Cardiac muscle cell (in vitro differentiated cells and primary cell): Measurements from ENCODE around the gene MYG1. TPM values are rescaled to one million over a fixed set of nuclear protein-coding genes. Genes with fewer than 3 reads are reported as not detected.

Source experiments
- DNase-seq, 2 donors: peaks; one replicate each; pipeline versions ENCODE4 v3.0.0 to v3.0.0-alpha.2; 2010 to 2017; ENCODE audit warnings: low read depth in 1 of 2, low spot score in 1 of 2
- H3K27ac ChIP-seq: fragments of 200-600 bp; sonication (generic); 2 replicates; pipeline ENCODE4 v1.5.1; 2016
- H3K27me3 ChIP-seq: fragments of 200-600 bp; sonication (generic); 2 replicates; pipeline ENCODE4 v1.6.0; 2016; ENCODE audit warnings: control low read depth
- H3K36me3 ChIP-seq: fragments of 200-600 bp; sonication (generic); 2 replicates; pipeline ENCODE4 v1.5.1; 2016; ENCODE audit warnings: control low read depth
- H3K4me1 ChIP-seq: fragments of 200-600 bp; sonication (generic); 2 replicates; pipeline ENCODE4 v1.8.1; 2017; ENCODE audit warnings: low read depth, mild to moderate bottlenecking, mixed run types
- H3K4me3 ChIP-seq: fragments of 200-600 bp; sonication (generic); 2 replicates; pipeline ENCODE4 v1.5.1; 2016; ENCODE audit warnings: mild to moderate bottlenecking
- H3K9me3 ChIP-seq: fragments of 200-600 bp; sonication (generic); 2 replicates; pipeline ENCODE4 v1.5.1; 2017; ENCODE audit warnings: low read depth, mild to moderate bottlenecking, control low read depth
- polyA plus RNA-seq: library from polyadenylated mRNA; unstranded; fragments of >200 nt; fragmentation: Nextera tagmentation; extraction: Ambion mirVana; gene quantifications from 2 replicates; pipeline ENCODE4 v1.2.1, GENCODE V29; 2016
- total RNA-seq: library from RNA; depleted of rRNA; stranded (reverse); fragments of >200 nt; gene quantifications from 2 replicates; pipeline ENCODE4 v1.2.3, GENCODE V29; 2016
- TF ChIP-seq, protein P1 (sequence below): IDR thresholded peaks from 2 replicates; pipeline ENCODE4 v1.5.1; 2012; ENCODE audit warnings: low read depth, mild to moderate bottlenecking, low read length

Gene MYG1, protein sequence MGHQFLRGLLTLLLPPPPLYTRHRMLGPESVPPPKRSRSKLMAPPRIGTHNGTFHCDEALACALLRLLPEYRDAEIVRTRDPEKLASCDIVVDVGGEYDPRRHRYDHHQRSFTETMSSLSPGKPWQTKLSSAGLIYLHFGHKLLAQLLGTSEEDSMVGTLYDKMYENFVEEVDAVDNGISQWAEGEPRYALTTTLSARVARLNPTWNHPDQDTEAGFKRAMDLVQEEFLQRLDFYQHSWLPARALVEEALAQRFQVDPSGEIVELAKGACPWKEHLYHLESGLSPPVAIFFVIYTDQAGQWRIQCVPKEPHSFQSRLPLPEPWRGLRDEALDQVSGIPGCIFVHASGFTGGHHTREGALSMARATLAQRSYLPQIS
- total RNA-seq, result 69.5 and 71.0 TPM in 2 replicates
- polyA plus RNA-seq, result 73.3 and 75.4 TPM in 2 replicates

DNA sequence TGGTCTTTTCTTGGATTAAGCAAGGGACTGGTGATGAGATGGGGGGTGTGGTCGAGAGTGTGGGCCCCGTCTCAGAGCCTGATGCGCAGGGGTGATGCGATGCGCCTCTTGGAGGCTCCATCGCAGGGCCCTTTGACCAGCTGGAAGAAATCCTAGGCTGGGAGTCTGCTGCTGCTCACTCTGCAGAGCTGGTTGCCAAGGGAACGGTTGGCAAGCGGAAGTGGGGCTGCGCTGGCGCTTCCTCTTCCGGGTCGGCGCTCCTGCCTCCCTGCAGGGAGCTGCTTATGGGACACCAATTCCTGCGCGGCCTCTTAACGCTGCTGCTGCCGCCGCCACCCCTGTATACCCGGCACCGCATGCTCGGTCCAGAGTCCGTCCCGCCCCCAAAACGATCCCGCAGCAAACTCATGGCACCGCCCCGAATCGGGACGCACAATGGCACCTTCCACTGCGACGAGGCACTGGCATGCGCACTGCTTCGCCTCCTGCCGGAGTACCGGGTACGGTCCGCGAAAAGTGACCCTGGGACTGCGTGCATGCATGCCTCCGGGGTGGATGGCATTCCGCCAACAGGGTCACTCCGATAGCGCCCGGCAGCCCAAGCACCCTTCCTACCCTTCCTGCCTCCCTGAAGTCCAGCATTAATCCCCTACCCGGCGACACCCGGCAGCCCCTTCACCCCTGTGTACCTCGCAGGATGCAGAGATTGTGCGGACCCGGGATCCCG, at the start of gene MYG1:
MYG1 (plus strand) TSS at position 242 of the 727 bp plus-strand sequence; CDS start at position 285, 43 bp downstream.
- Histone ChIP-seq H3K4me3 (peak within 1 kb of the TSS; percentile 94), H3K27me3 (no peaks in the 10 kb centered on the region), H3K36me3 (peaks cover 11% of the 10 kb centered on the region), H3K9me3 (no peaks in the 10 kb centered on the region), H3K4me1 (peaks cover 9% of the 10 kb centered on the region), H3K27ac (peak within 1 kb of the TSS; percentile 70)
- peak; percentile 91 to 92 for DNase-seq
- TF ChIP-seq, protein P1, sequence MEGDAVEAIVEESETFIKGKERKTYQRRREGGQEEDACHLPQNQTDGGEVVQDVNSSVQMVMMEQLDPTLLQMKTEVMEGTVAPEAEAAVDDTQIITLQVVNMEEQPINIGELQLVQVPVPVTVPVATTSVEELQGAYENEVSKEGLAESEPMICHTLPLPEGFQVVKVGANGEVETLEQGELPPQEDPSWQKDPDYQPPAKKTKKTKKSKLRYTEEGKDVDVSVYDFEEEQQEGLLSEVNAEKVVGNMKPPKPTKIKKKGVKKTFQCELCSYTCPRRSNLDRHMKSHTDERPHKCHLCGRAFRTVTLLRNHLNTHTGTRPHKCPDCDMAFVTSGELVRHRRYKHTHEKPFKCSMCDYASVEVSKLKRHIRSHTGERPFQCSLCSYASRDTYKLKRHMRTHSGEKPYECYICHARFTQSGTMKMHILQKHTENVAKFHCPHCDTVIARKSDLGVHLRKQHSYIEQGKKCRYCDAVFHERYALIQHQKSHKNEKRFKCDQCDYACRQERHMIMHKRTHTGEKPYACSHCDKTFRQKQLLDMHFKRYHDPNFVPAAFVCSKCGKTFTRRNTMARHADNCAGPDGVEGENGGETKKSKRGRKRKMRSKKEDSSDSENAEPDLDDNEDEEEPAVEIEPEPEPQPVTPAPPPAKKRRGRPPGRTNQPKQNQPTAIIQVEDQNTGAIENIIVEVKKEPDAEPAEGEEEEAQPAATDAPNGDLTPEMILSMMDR, result peak; percentile 30

DNA sequence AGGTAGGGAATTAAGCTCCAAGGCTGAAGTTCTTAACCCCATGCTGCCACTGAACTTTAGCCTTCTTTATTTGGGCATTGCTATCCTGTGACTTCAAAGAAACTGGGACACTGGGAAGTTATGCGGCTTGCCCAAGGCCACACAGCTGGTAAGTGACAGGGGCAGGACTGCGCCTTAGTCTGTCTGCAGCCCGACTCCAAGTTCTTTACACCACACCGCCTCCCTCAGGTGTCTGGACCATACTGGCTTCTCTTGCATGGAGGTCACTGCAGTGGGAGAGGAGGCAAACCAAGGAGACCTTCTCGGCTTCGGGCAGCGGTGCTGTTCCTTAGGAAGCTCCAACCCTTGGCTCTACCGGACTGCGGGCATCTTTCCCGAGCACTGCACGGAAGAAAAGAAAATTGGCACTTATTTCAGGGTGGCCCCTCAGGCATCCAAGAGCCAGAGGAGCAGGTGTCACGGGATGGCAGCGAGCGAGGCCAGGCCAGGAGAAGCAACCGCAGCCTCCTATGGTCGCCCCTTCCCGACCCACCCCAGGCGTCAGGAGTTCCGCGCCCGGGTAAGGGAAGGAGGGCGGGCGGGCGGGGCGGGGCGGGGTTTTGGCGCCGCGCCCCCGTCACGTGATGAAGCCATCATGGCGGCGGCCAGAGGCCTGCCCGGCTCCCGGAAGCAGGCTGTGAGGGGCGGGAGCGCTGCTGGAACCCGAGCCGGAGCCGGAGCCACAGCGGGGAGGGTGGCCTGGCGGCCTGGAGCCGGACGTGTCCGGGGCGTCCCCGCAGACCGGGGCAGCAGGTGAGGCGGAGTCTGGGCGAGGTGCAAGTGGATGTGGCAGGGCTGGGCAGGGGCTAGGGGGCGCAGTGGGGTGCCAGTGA, 47.8 kb upstream of the MYG1 start:
- Histone ChIP-seq H3K27ac (peak overlapping the region; percentile 86), H3K4me3 (peak overlapping the region; percentile 59), H3K36me3 (no peaks in the 10 kb centered on the region), H3K9me3 (no peaks in the 10 kb centered on the region), H3K27me3 (no peaks in the 10 kb centered on the region), H3K4me1 (peaks cover 15% of the 10 kb centered on the region)
- peak; percentile 78 to 92 for DNase-seq
- TF ChIP-seq, protein P1, result peak; percentile 38

DNA sequence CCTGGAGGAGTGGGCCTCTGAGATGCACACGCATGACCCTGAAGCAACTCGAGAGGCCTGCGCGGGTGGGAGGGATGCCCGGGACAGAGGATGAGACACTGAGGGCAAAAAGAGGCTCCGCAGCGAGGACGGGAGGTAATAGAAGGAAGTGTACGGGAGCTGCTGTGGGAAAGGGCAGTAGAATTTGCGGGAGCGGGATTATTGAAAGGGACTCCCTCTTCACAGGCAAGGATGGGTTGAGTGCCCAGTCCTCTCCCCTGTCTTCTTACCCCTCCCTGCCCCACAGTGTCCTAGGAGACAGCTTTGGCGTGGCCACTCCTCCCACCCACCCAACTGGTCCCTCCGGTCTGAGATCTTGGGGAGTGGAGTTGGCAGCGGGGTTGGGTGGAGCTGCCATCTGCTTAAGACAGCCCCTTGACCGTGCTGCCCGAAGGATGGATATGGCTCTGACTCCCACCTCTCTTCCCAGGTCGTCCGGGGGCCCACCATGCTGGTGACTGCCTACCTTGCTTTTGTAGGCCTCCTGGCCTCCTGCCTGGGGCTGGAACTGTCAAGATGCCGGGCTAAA, 47.1 kb upstream of the MYG1 start:
- TF ChIP-seq, protein P1, result no peak
- Histone ChIP-seq H3K27me3 (no peaks in the 10 kb centered on the region), H3K4me1 (peaks cover 15% of the 10 kb centered on the region), H3K4me3 (peak overlapping the region; percentile 59), H3K9me3 (no peaks in the 10 kb centered on the region), H3K36me3 (no peaks in the 10 kb centered on the region), H3K27ac (peak overlapping the region; percentile 86)
- DNase-seq, result peak in 1 of 2 donors; percentile 15

DNA sequence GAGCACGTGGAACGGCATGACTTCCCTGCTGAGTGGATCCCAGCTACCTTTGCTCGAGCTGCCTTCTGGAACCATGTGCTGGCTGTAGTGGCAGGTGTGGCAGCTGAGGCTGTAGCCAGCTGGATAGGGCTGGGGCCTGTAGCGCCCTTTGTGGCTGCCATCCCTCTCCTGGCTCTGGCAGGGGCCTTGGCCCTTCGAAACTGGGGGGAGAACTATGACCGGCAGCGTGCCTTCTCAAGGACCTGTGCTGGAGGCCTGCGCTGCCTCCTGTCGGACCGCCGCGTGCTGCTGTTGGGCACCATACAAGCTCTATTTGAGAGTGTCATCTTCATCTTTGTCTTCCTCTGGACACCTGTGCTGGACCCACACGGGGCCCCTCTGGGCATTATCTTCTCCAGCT, 46.2 kb upstream of the MYG1 start:
- TF ChIP-seq, protein P1, result no peak
- DNase-seq, result no peak
- H3K36me3 ChIP-seq, result no peaks in the 10 kb centered on the region
- H3K4me3 ChIP-seq, result no peak overlapping the region
- no peaks in the 10 kb centered on the region for H3K9me3 ChIP-seq
- peaks cover 15% of the 10 kb centered on the region for H3K4me1 ChIP-seq
- H3K27me3 ChIP-seq, result no peaks in the 10 kb centered on the region
- H3K27ac ChIP-seq, result no peak overlapping the region
